Activated CD4-positive, alpha-beta T cell treated with anti-CD3 and anti-CD28 coated beads, Interleukin-2, amount 50 U/mL, for 24 hours (primary cell): Measurements from ENCODE around the gene BSG.
"Not testable (repeated sequence)": the region's sequence is repeated elsewhere in the genome, so short reads cannot be mapped to it uniquely, and the experiment has no call there.

ENCODE experiments used
- DNase-seq, 2 donors: peaks; one replicate each; pipeline ENCODE4 v3.0.0-alpha.2; 2020; ENCODE audit warnings: low read depth in 1 of 2, low spot score in 1 of 2

BSG gene

DNA sequence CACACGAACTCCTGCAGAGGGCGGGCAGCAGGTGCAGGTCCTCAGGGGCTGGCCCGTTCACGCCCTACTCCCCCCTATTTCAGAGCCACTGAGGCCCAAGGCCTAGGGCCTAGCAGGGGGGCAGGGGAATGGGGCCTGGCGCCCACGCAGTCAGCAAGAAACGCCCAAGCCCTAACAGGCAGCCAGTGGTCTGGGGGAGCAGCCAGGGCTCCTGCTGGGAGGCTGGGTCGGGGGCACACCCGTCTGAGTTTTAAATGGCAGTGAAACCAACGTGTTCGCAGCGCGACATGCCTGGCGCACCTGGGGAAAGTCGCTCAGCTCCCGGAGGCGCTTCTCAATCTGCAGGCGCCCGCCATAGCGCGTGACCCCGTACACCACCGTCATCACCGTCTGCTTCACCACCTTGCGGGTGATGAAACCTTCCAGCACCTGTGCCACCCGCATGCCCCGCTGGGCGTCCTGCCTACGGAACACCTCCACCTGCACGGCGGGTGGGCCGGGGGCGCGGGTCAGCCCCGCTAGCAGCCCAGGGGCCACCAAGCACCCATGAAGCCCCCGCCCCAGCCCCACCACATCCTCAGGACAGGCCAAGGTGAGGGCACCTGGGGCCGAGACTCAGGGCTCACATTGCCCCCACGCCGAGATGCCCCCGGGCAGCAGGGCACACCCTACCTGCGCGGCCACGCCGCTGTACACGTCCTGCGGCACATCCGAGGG is 47.0 kb downstream of the BSG start:
- DNase-seq: no peak

GRCh38 chr19:620166-620862 is 47.9 kb downstream of the BSG start:
- DNase-seq: no peak

DNA sequence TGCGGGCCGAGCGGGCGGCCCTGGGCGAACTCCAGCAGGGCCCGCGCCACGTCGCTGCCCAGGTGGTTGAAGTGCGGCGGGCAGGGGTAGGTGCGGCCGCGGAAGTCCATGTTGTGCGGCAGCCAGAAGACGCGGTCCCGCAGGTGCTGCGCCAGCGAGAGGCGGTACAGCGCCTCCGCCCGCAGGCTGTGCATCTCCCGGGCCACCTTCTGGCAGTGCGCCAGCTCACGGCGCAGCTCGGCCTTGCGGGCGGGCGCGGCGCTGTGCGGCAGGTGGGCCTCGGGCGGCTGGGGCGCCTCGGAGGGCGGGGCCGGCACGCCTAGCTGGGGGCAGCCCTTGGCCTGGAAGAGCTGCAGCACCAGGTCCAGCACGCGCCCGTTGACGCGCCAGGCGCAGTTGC is 48.8 kb downstream of the BSG start:
- DNase-seq: not testable (repeated sequence)

- no peak for DNase-seq
Observed at GRCh38 chr19:621819-622218, 49.4 kb downstream of the BSG start.

DNA sequence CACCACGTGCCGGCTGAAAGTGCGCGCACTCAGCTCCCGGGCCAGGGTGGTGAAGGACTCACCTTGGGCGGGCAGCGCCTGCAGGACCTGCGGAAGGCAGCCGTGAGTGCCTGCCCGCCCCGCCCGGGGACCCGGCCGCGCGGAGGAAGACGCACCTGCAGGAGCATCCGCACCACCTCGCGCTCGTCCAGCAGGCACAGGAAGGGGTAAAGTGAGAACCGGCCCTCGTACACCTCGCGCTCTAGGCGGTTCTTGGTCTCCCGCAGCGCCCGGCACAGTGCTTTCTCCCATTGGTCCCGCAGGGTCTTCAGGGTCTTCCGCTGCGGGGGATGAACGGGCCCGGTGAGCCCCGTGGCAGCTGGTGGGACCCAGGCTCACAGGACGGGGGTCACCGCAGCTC is 50.3 kb downstream of the BSG start:
- no peak for DNase-seq

DNA sequence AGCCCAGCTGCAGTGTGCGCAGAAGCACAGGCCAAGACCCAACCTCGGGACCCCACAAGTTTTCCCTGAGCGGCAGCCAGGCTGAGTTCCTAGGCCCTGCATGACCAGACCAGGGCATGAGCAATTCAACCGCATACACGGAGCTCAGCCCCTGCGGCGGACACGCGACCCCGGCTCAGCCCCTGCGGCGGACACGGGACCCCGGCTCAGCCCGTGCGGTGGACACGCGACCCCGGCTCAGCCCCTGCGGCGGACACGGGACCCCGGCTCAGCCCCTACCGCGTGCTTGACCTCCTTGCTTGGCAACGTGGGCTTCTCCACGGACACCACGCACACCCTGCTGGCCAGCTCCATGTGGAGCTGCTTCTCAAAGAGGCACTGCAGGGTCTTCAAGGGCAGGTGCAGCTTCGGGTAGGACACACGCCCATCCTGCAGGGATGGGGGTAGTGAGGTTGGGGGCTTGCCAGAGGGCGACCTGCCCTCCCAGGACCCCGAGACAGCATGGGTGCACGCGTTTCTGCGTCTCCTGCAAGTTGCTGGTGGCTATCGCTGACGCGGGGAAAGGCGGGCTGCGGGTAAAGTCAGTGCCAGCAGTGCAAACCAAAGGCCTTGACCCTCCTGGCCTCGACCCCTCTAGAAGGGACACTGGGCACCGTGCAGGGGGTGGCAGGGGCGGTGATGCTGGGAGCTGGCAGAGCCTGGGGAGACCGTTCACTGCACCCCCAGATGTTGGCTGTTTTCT is 51.0 kb downstream of the BSG start:
- DNase-seq: no peak

- no peak for DNase-seq
Observed at GRCh38 chr19:623974-624373, 51.6 kb downstream of the BSG start.

DNA sequence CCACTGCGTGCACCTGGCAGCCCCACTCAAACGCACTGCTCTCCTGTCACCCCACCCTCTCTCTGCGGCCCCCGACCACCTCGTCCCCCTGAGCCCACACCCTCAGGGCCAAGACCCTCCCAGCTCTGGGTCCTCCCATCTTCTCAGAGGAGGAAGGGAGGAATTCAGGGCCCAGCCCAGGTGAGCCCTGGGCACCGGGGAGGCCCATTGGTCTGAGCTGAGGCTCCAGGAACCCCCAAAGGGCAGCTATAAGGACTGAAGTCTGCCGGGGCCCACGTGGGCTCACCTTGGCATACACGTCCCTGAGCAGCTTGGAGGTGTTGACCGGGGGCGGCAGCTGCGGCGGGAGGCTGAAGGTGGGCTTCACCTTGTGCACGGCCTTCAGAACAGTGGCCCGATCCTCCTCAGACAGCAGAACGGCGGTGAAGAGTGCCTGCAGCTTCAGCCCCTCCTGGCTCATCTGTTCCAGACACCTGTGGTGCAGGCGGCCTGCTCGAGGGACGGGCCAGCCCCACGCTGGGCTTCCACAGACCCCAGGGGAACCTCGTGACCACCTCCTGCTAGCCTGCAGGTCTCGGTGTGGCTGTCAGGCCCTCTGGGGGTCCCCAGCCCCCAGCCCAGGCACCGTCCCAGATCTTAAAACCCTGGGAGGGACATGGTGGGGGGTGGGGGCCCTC is 52.2 kb downstream of the BSG start:
- no peak for DNase-seq

DNA sequence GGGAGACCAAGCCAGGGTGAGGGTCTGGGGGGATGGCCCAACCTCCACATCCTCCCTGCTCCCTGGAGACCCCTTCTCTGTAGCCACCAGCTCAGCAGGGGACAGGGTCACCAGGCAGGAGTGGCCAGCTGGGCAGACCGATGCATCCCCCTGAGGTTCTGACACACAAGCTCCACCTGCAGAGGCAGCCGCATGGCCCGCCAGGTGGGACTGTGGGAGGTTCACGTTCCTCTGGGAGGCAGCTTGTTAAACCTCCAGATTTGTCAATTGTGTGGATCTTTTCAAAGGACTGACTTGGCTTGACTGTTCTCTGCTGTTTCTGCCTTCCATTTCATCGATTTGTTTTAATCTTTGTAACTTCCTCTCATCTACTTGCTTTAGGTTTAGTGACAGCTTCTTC is 52.9 kb downstream of the BSG start:
- DNase-seq: no peak

GRCh38 chr19:626566-626965 is 54.2 kb downstream of the BSG start:
- DNase-seq: not testable (repeated sequence)

DNA sequence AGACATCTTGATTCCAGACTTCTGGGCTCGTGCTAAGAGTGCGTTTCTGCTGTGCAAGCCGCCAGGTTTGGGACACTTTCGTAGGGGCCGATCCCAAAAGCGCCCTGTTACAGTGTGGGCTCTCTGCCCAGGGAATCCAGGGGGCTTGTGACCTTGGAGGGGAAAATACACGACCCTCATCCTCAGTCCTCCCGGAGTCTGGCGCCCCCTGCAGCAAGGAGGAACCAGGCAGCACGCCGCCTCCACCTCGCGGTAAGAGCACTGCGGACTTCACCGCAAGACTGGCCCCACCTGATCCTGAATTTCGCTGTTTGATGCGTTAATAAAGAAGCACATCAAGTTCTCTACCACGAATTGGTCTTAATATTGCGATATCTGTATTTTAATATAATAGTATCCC is 55.8 kb downstream of the BSG start:
- DNase-seq: no peak

- DNase-seq: not testable (repeated sequence)
Observed at GRCh38 chr19:629515-629914, 57.1 kb downstream of the BSG start.

DNA sequence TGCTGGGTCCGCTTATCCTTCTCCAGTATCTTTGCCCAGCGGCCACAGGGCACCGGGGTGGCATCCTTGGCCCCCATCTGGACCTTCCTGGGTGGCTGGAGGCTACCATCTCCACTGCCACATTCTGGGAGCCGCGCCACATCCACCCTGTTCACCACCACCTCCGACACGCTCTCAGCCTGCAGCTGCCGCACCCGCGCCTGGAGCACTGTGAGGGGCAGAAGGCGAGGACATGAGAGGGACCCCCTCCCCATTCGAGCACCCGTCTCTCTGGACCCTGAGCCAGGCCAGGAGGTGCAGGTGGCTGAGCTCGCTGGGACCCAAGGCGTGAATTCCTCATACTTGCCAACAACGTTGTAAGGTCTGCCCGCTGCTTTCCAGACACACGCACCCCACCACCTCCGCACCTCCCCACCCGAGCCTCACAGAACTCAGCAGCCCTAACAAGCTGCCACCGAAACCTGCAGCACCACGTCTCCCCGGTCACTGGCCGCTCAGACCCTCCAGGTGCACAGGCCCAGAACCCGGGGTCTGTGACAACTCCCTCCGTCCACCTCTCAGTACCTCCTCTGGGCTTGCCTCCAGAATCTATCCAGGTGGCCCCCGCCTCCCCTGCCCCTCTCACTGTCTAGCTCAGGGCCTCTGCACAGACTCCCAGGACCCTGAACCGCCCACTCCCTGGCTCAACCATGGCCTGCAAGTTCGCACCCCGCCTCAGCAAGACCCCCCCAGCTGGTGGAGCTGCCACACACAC is 57.7 kb downstream of the BSG start:
- no peak for DNase-seq

- DNase-seq: peak in 1 of 2 donors; percentile 27
Observed at GRCh38 chr19:632579-633067, 60.2 kb downstream of the BSG start.
